NCI-H69 (cell line): ENCODE data around the gene MAMDC2.
"Not testable (repeated sequence)": the region's sequence is repeated elsewhere in the genome, so short reads cannot be mapped to it uniquely, and the experiment has no call there.

ENCODE experiments used
- DNase-seq: peaks from one replicate; lab custom pipeline; 2025; lab: John Stamatoyannopoulos, UW

MAMDC2 gene

GRCh38 chr9:70204743-70205142, 161.1 kb downstream of the MAMDC2 start:
- DNase-seq = not testable (repeated sequence)

GRCh38 chr9:70205366-70206020, 161.8 kb downstream of the MAMDC2 start:
- DNase-seq = no peak

GRCh38 chr9:70217029-70217428, 173.4 kb downstream of the MAMDC2 start:
- DNase-seq = no peak

- DNase-seq = no peak
These were observed 175.1 kb downstream of the MAMDC2 start for GRCh38 chr9:70218767-70219166.

- DNase-seq = no peak
These were observed 176.6 kb downstream of the MAMDC2 start for GRCh38 chr9:70220216-70220615.

- no peak for DNase-seq
These were observed 178.7 kb downstream of the MAMDC2 start for GRCh38 chr9:70222354-70222753.

- DNase-seq = no peak
These were observed 184.5 kb downstream of the MAMDC2 start for GRCh38 chr9:70228118-70228517.

GRCh38 chr9:70228611-70229010, 185.0 kb downstream of the MAMDC2 start:
- DNase-seq = no peak

- DNase-seq = no peak
These were observed 185.4 kb downstream of the MAMDC2 start for GRCh38 chr9:70229026-70229425.

GRCh38 chr9:70229579-70229978, 185.9 kb downstream of the MAMDC2 start:
- DNase-seq = peak; percentile 38

GRCh38 chr9:70232476-70232875, 188.8 kb downstream of the MAMDC2 start:
- DNase-seq = no peak

GRCh38 chr9:70234208-70234607, 190.6 kb downstream of the MAMDC2 start:
- not testable (repeated sequence) for DNase-seq

- not testable (repeated sequence) for DNase-seq
These were observed 202.3 kb downstream of the MAMDC2 start for GRCh38 chr9:70245952-70246351.

GRCh38 chr9:70250221-70250620, 206.6 kb downstream of the MAMDC2 start:
- DNase-seq = no peak

GRCh38 chr9:70255486-70255885, 211.8 kb downstream of the MAMDC2 start:
- DNase-seq = no peak

- DNase-seq = no peak
These were observed 212.5 kb downstream of the MAMDC2 start for GRCh38 chr9:70256123-70256551.

GRCh38 chr9:70257502-70257901, 213.9 kb downstream of the MAMDC2 start:
- DNase-seq = peak; percentile 26

GRCh38 chr9:70257991-70258691, 214.5 kb downstream of the MAMDC2 start:
- peak; percentile 92 for DNase-seq

GRCh38 chr9:70258692-70259511, 215.3 kb downstream of the MAMDC2 start, which contains the start of gene SMC5:
TSS of gene SMC5 (plus strand) at chr9:70258978. CDS start at chr9:70259079, 101 bp downstream.
- peak; percentile 96 for DNase-seq

GRCh38 chr9:70259512-70259802, 215.8 kb downstream of the MAMDC2 start:
- DNase-seq = no peak

- DNase-seq = peak; percentile 36
These were observed 216.4 kb downstream of the MAMDC2 start for GRCh38 chr9:70260007-70260443.

GRCh38 chr9:70260606-70261005, 217.0 kb downstream of the MAMDC2 start:
- DNase-seq = no peak
